ENCODE results near the gene HMSD.
"Not testable (repeated sequence)": the region's sequence is repeated elsewhere in the genome, so short reads cannot be mapped to it uniquely, and the experiment has no call there.

HMSD gene

GRCh38 chr18:63949068-63949737 is at the start of gene HMSD:
TSS of gene HMSD (plus strand) at chr18:63949301. CDS start at chr18:63953456, 4,155 bp downstream.
- DNase-seq, result no peak

DNA sequence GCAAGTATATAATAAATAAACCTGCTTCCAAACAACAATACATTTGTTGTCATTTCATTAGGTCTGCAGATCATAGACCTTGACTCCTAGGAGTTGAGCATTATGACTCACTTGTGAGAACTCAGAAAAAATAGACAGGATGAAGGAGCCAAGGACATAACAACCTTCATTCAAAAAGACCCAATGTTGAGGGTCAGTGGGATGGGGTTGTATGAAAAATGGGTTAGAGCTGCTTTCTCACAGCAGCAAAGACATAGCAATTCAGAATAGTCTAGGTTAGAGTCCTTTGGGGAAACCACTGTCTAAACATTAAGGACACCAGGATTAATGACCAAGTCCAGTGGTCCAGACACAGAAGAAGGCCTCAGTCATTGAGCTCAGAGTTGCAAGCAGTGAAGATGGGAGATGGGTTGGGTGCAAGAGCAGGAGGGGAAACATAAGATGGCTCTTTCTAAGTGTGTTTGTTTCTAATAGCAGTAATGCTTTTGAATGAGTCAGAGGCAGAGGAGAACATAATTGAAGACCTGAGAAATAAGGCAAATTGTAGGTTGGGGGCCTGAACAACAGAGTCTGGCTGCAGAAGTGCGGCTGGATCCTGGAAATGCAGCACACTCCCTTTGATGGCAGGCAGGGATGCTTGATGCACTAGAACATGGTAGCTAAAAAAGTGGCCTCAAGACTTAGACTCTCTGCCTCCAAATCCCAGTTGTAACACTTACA is 45.1 kb upstream of the HMSD start:
- no peak for DNase-seq

GRCh38 chr18:63904694-63905093 is 44.4 kb upstream of the HMSD start:
- DNase-seq, result no peak

DNA sequence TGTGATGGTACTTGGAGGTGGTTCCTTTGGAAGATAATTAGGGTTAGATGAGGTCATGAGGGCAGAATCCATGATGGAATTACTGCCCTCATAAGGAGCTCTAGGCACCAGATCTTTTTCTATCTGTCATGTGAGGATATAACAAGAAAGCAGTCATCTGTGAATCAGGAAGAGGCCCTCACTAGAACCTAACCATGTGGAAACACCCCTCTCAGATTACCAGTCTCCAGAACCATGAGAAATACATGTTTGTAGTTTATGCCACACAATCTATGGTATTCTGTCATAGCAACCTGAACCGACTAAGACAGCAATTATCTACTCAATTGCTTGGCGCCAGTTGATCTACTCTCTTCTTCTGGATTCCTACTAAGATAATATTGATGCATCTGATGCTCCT is 43.7 kb upstream of the HMSD start:
- no peak for DNase-seq

DNA sequence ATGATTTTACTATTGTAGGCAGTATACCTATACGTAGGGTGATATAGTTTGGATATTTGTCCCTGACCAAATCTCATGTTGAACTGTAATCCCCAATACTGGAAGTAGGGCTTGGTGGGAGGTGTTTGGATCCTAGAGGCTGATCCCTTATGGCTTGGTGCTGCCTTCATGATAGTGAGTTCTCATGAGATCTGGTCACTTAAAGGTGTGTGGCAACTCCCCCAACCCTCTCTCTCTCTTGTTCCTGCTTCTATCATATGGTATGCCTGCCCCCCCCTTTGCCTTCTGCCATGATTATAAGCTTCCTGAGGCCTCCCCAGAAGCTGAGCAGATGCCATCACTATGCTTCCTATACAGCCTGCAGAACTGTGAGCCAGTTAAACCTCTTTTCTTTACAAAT is 43.0 kb upstream of the HMSD start:
- DNase-seq, result no peak

DNA sequence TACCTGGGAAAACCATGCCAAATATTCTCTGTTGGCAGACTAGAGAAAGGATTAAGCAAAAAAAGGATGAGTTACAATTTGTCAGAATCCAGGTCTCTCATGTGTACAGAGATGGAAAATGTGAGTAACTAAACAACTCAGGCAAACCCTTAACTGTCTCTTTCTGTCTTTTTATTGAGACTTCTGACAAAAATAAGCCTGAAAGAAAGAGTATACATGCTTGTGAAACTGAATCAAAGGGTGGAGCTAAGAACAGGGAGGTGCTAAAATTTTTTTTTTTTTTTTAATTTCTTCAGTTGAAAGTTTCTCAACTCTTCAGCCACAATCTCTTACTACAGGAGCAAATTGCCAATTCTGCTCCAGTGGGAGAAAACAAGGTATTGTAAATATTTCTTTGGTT is 41.4 kb upstream of the HMSD start, which contains the start of gene SERPINB10:
SERPINB10 (plus strand) TSS at position 295 of the 400 bp plus-strand sequence. CDS start 7,553 bp downstream, outside the sequence.
- peak; percentile 81 to 83 for DNase-seq

DNA sequence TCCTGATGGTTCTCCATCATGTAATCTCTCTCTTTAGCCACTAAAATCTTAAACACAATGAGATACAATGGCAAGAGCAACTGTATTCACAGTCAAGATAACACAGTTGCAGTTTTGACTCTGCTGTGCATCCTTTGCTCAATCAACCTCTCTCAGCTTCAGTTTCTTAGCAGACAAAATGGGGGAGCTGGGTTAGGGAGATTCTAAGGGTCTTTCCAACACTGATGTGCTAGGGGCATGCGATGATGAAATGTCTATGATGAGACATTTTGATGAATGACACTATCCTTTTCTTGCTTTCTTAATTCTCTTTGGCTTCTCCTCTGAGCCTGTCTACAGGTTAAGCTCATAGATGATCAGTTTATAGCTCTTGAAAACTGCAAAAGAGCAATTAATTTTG is 40.2 kb upstream of the HMSD start:
- no peak for DNase-seq

GRCh38 chr18:63909870-63910269 is 39.2 kb upstream of the HMSD start:
- DNase-seq, result no peak

DNA sequence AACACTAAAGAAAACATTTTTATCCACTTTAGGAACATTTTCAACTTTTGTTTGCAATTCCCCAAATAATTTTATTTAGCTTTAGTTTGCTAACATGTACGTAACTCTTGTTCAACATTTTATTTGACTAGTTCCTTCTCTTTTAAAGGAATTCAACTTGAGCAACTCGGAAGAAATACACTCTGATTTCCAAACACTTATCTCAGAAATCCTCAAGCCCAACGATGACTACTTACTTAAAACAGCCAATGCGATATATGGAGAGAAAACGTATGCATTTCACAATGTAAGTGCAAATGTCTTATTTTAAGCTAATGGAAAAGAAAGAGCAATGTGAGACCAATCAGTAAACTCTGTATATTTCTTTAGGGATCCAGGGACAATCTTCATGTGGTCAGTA is 31.3 kb upstream of the HMSD start:
- DNase-seq, result no peak

GRCh38 chr18:63922049-63922448 is 27.1 kb upstream of the HMSD start:
- no peak for DNase-seq

DNA sequence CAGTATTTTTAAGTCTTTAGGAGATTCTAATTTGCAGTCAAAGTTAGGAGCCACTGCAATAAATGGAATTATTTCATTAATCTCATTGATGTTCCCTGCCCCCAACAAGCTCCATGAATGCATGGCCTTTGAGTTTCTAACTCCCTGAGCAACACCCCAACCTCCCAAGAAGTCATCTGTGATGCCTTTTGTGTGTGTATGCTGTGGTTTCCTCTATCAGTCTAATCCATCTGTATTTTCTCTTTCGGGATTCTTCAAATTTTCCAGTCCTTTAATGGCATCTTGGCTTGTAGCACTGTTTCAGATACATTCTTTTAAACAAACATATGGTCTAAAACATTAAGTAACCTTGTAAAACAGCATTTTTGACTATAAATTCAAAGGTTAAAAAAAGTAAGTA is 24.6 kb upstream of the HMSD start:
- no peak for DNase-seq

- DNase-seq, result peak; percentile 73 to 76
Observed at GRCh38 chr18:63928331-63928730, 20.8 kb upstream of the HMSD start.

- DNase-seq, result peak; percentile 59 to 61
Observed at GRCh38 chr18:63929369-63929768, 19.7 kb upstream of the HMSD start.

DNA sequence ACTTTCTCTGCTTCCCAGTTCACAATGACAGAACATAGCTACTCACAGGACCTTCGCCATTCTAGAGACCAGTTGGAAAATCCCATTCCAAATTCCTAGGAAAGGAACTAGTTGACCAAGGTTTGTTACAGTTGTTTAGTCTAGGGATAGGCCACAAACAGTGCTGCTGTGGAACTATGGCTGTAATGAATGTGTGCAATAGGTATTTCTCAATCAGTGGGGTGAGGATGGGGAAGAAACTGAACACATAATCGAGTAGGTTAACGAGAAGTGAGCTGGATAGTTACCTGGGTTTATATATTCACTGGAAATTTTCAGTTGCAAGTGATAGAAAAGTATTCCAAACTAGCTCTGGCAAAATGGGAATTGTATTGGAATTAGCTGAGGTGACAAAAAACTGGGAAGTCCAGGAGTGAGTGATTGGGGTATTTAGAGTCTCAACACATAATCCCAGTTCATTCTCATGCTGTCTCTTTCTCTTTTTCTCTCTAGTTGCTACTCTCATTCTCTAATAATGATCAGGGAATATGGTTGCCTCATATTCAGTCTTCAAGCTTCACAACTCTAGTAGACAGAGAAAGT is 18.2 kb upstream of the HMSD start:
- peak; percentile 37 to 57 for DNase-seq

GRCh38 chr18:63936156-63936931 is 12.8 kb upstream of the HMSD start:
- no peak for DNase-seq

DNA sequence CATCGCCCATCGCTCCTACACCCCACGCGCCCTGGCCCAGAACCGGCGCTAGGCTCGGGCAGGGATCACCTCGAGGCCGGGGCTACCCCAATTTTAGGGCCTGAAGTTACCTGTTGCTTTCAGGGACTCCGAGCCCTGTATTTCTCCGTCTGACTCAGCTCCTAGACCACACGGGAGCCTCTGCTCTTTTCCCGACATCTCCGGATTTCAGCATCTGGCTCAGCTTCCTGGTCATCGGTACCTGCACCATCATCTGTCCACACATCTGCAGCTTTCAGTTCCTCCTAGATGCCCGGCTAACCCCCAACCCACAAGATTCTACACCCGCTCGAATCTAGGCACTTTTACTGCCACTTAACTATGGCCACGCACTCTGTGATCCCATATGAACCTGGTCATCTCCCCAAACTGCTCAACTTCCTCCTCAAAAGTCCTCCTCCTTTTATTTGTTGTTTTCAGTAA is 12.1 kb upstream of the HMSD start:
- no peak for DNase-seq

GRCh38 chr18:63940008-63940407 is 9.1 kb upstream of the HMSD start:
- DNase-seq, result no peak

DNA sequence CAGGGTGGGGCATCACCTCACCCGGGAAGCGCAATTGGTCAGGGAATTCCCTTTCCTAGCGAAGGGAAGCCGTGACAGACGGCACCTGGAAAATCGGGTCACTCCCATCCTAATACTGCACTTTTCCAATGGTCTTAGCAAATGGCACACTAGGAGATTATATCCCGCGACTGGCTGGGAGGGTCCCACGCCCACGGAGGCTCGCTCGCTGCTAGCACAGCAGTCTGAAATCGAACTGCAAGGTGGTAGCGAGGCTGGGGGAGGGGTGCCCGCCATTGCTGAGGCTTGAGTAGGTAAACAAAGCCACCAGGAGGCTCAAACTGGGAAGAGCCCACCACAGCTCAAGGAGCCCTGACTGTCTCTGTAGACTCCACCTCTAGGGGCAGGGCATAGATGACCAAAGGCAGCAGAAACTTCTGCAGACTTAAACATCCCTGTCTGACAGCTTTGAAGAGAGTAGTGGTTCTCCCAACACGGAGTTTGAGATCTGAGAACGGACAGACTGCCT is 8.5 kb upstream of the HMSD start:
- not testable (repeated sequence) for DNase-seq

GRCh38 chr18:63947051-63947790 is 1.9 kb upstream of the HMSD start:
- no peak for DNase-seq

GRCh38 chr18:63951302-63951705 is 2.2 kb downstream of the HMSD start:
- DNase-seq, result peak; percentile 29 to 40

- DNase-seq, result no peak
Observed at GRCh38 chr18:63953811-63954210, 4.7 kb downstream of the HMSD start.

DNA sequence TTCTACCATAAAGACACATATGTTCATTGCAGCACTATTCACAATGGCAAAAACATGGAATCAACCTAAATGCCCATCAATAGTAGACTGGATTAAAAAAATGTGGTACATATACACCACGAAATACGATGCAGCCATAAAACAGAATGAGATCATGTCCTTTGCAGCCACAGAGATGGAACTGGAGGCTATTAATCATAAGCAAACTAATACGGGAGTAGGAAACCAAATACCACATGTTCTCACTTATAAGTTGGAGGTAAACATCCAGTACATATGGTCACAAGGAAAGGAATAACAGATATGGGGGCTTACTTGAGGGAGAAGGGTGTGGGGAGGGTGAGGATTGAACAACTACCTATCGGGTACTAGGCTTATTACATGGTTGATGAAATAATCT is 7.7 kb downstream of the HMSD start:
- DNase-seq, result no peak
